Heart left ventricle (tissue), 16 donors: ENCODE results near the gene OSR1. TPM values are rescaled to one million over a fixed set of nuclear protein-coding genes. Genes with fewer than 3 reads are reported as not detected.

Source experiments
- ATAC-seq, 4 donors: fragments of 200-7000 bp; cut with Tn5 transposase; one replicate each; pipeline ENCODE4 v1.9.1; 2020 to 2022; ENCODE audit warnings: moderate library complexity in 4 of 4, mild to moderate bottlenecking in 3 of 4, moderate number of reproducible peaks in 1 of 4
- DNase-seq, 5 donors: peaks; one replicate each; pipeline ENCODE4 v3.0.0-alpha.2; 2020
- H3K27ac ChIP-seq, 12 donors: fragments of 200-600 bp; sonication (generic) in 4 of 12; one replicate each; pipeline versions ENCODE4 v1.5.0 to v1.8.0; 2016 to 2022; ENCODE audit warnings: mild to moderate bottlenecking in 2 of 12
- H3K27me3 ChIP-seq, 9 donors: fragments of 200-600 bp; sonication (generic) in 2 of 9; one replicate each; pipeline versions ENCODE4 v1.5.1 to v1.8.0; 2016 to 2022; ENCODE audit warnings: mild to moderate bottlenecking in 3 of 9
- H3K36me3 ChIP-seq, 9 donors: fragments of 200-600 bp; sonication (generic) in 2 of 9; one replicate each; pipeline versions ENCODE4 v1.5.0 to v1.8.0; 2018 to 2022; ENCODE audit warnings: mild to moderate bottlenecking in 2 of 9
- H3K4me1 ChIP-seq, 12 donors: fragments of 200-600 bp; sonication (generic) in 4 of 12; one replicate each; pipeline versions ENCODE4 v1.5.0 to v1.8.0; 2016 to 2022; ENCODE audit warnings: mild to moderate bottlenecking in 3 of 12
- H3K4me3 ChIP-seq, 12 donors: fragments of 200-600 bp; sonication (generic) in 4 of 12; one replicate each; pipeline versions ENCODE4 v1.5.0 to v1.8.0; 2017 to 2022; ENCODE audit warnings: mild to moderate bottlenecking in 9 of 12, moderate library complexity in 4 of 12
- H3K9me3 ChIP-seq, 12 donors: fragments of 200-600 bp; sonication (generic) in 4 of 12; one replicate each; pipeline versions ENCODE4 v1.5.0 to v1.8.0; 2016 to 2022; ENCODE audit warnings: mild to moderate bottlenecking in 1 of 12
- POLR2A ChIP-seq, 2 donors: fragments of 450-650 bp; IDR thresholded peaks; one replicate each; pipeline ENCODE4 v1.6.1; 2017; ENCODE audit warnings: antibody characterized with exemption in 2 of 2, mild to moderate bottlenecking in 2 of 2, moderate library complexity in 2 of 2
- WGBS, 4 donors: extraction: QIAGEN DNeasy Blood & Tissue Kit in 2 of 4; methylation state at CpG; one replicate each; pipeline versions ENCODE4 v1.1.5 to v1.1.7; 2013 to 2018; 5-methylcytosine and 5-hydroxymethylcytosine counted together
- intact Hi-C, 10 donors: fragments of 100-400 bp; cut with DNase I; formaldehyde crosslinking; loops; one replicate each; pipeline versions ENCODE4 v1.11.1 to v1.14.2; 2022
- polyA plus RNA-seq, 2 donors: library from polyadenylated mRNA; stranded (reverse); fragments of 200-250 nt; gene quantifications; one replicate each; pipeline ENCODE4 v1.2.3, GENCODE V29; 2013
- total RNA-seq, 9 donors: library from RNA; depleted of rRNA in 2 of 9; stranded (reverse); fragments of >200 nt in 2 of 9; fragmentation: NEBNext Ultra II Directional in 3 of 9; extraction: Animal tissue kit (Norgen Biotek cat#: 25700) in 3 of 9; gene quantifications; one replicate each; pipeline versions ENCODE4 v1.1.0 to v1.2.4, GENCODE V29; 2016 to 2023
- TF ChIP-seq, protein P1 (sequence below), 12 donors: fragments of 200-600 bp; sonication (generic) in 4 of 12; IDR thresholded peaks; one replicate each; pipeline versions ENCODE4 v1.5.0 to v1.8.0; 2018 to 2022; ENCODE audit warnings: antibody characterized with exemption in 12 of 12, mild to moderate bottlenecking in 5 of 12
- donor health status: ischemic (EF 13 %, LVEDD 7.1; RV severe dilation, severe dysfunction).
- donor health status: healthy with polysubstance abuse.
- donor health status: DM: no; HTN: yes; CAD: no.
- donor health status: DM: no; HTN: no; CAD: no.
- donor health status: ischemic (EF 25% LVEDD 6.9; RV normal size, moderate dysfunction).
- donor health status: ischemic (EF 25% LVEDD 5.7; RV mildly dilated, moderate dysfunction).
- donor health status: healthy.
- donor health status: DM: yes; HTN: yes; CAD: no.
- donor health status: ischemic (EF 35%, LVEDD 5.7; RV mildly dilated, moderate dysfunction).
- donor health status: nonischemic (EF 11% LVEDD 7.7; RV severe dilation, severe dysfunction).
- donor health status: DM: yes; HTN: yes; CAD: no.
- donor health status: PGD.
- donor health status: ischemic (EF 29% LVEDD 5.4; RV normal size, mild dysfunction).
- donor health status: nonischemic (EF 23%, LVEDD 6.1; RV moderate dilation, normal function).

The OSR1 gene
- total and polyA plus RNA-seq, 11 donors: 1.4 to 26.0 (median 4.7) TPM

DNA sequence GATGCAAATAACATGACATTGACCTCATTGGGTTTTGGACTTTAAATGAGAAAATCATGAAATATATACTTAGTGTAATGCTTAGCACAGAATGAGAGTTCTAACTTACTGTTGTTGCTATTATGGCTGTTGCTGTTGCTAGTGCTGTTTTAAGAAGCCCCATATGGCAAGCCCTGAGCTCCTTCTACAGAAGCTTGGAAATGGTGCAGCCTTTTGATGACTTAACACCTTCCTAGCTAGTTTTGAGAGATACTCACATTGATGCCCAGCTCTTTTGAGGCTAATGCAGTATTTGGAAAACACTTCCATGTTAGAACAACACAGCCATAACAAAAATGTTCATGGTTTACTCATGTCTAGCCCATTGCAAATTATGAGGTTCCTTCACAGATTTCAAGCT lies 30.9 kb downstream of the OSR1 start:
- intact Hi-C loops: no loop called here
- no peaks in the 10 kb centered on the region for H3K27me3 ChIP-seq
- DNase-seq: no peak

DNA sequence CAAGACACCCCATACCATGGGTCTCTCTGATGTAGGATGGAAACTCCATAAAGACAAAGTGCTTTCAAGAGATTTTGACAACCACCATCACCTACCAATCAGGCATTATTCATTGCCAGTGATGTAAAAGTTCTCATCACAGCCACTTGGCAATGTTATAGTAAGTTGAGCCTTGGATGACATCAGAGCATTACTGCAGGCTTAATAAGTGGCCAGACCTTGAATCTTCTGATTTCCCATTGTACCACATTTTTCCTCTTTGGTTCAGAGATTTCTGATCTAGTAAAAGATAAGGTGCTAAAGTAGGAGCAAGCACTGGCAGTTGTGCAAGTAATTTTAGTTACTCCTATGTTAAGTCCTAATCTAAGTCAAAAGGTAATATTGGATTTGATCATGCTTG lies 36.5 kb downstream of the OSR1 start:
- ATAC-seq (no peak), DNase-seq (no peak)
- no peaks in the 10 kb centered on the region for H3K36me3 ChIP-seq
- H3K9me3 ChIP-seq: no peaks in the 10 kb centered on the region
- no peak overlapping the region for H3K4me3 ChIP-seq
- intact Hi-C loops: no loop called here
- TF ChIP-seq, protein P1, sequence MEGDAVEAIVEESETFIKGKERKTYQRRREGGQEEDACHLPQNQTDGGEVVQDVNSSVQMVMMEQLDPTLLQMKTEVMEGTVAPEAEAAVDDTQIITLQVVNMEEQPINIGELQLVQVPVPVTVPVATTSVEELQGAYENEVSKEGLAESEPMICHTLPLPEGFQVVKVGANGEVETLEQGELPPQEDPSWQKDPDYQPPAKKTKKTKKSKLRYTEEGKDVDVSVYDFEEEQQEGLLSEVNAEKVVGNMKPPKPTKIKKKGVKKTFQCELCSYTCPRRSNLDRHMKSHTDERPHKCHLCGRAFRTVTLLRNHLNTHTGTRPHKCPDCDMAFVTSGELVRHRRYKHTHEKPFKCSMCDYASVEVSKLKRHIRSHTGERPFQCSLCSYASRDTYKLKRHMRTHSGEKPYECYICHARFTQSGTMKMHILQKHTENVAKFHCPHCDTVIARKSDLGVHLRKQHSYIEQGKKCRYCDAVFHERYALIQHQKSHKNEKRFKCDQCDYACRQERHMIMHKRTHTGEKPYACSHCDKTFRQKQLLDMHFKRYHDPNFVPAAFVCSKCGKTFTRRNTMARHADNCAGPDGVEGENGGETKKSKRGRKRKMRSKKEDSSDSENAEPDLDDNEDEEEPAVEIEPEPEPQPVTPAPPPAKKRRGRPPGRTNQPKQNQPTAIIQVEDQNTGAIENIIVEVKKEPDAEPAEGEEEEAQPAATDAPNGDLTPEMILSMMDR (IDR thresholded peaks at IDR 0.05): no peak
- no peak for TF ChIP-seq POLR2A (IDR thresholded peaks at IDR 0.05)
- no peak overlapping the region for H3K27ac ChIP-seq
- H3K27me3 ChIP-seq: no peaks in the 10 kb centered on the region
- no peaks in the 10 kb centered on the region for H3K4me1 ChIP-seq

More for the DNA sequence above, 30.9 kb downstream of the OSR1 start:
- Histone ChIP-seq H3K4me1 (peaks cover 0 to 4% (median 0%) of the 10 kb centered on the region in 12 donors), H3K9me3 (no peaks in the 10 kb centered on the region), H3K4me3 (no peak overlapping the region), H3K36me3 (no peaks in the 10 kb centered on the region), H3K27ac (no peak overlapping the region)
- no peak for ATAC-seq
- no peak for TF ChIP-seq POLR2A (IDR thresholded peaks at IDR 0.05)
- TF ChIP-seq, protein P1 (IDR thresholded peaks at IDR 0.05): no peak

DNA sequence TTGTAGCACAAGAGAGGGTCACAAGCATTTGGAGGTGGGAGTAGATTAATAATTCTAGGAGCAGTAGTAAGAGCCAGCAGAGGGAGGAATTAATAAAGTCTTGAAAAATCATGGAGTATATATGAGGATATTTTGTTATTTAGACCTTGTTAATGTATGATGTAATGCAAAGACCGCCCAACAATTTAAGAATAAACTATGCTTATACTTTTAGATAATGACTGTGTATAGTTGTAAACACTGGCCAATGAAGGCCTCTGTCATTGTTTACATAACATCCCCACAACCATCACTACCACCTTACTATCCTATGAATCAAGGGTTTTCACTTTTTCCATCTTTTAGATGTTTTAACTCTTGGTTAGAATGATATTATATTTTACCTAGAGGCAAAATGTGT lies 37.6 kb downstream of the OSR1 start:
- Histone ChIP-seq H3K36me3 (no peaks in the 10 kb centered on the region), H3K9me3 (no peaks in the 10 kb centered on the region), H3K27ac (no peak overlapping the region), H3K27me3 (no peaks in the 10 kb centered on the region), H3K4me3 (no peak overlapping the region), H3K4me1 (no peaks in the 10 kb centered on the region)
- WGBS, 4 donors: 98 to 100% (median 98%) methylated on average over 1 of the region's 1 CpG
- DNase-seq (no peak), ATAC-seq (no peak)
- intact Hi-C loops: no loop called here
- no peak for TF ChIP-seq POLR2A (IDR thresholded peaks at IDR 0.05)
- TF ChIP-seq, protein P1 (IDR thresholded peaks at IDR 0.05): no peak

DNA sequence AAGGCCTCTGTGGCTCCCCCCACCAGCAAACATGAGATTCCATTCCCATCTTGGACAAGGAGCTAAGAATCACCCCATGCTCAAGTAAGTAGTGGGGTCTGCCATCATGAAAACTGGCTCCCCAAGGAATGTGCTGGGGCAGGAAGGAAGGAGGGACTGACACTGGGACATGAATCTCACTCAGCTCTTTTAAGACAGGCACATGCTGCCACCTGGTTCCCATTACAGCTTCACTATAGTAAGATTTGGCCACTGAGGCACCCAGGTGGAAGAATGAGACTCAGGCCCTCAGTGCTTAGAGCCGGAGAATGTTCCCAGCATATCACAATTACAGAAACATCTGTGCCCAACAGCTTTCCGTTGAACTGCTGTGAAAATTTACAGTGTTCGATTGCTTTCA lies 38.7 kb downstream of the OSR1 start:
- Histone ChIP-seq H3K9me3 (no peaks in the 10 kb centered on the region), H3K36me3 (no peaks in the 10 kb centered on the region), H3K4me3 (no peak overlapping the region), H3K27ac (no peak overlapping the region), H3K4me1 (no peaks in the 10 kb centered on the region), H3K27me3 (no peaks in the 10 kb centered on the region)
- no peak for TF ChIP-seq POLR2A (IDR thresholded peaks at IDR 0.05)
- TF ChIP-seq, protein P1 (IDR thresholded peaks at IDR 0.05): no peak
- WGBS, 4 donors: 61 to 73% (median 63%) methylated on average over 3 of the region's 3 CpGs
- no peak for ATAC-seq
- DNase-seq: no peak
- intact Hi-C loops: no loop called here
